Upper lobe of left lung (tissue), 4 donors: ENCODE measurements around the gene CNOT4.

Experiments
- CTCF ChIP-seq, 6 experiments: fragments of 450-650 bp in 4 of 6; fragments of 200-600 bp in 2 of 6; sonication (generic) in 2 of 6; IDR thresholded peaks; one replicate each; pipeline ENCODE4 v1.5.1; 2016 to 2019; ENCODE audit warnings: antibody characterized with exemption in 6 of 6
- EP300 ChIP-seq, 4 donors: sonication (generic); formaldehyde crosslinking; IDR thresholded peaks; one replicate each; pipeline ENCODE4 v1.5.1; 2017; ENCODE audit warnings: antibody characterized with exemption in 4 of 4, control low read depth in 2 of 4
- POLR2A ChIP-seq, 4 donors: fragments of 450-650 bp; IDR thresholded peaks; one replicate each; pipeline ENCODE4 v1.5.1; 2016 to 2017; ENCODE audit warnings: antibody characterized with exemption in 4 of 4, mild to moderate bottlenecking in 2 of 4
- POLR2AphosphoS5 ChIP-seq, 2 donors: sonication (generic); formaldehyde crosslinking; IDR thresholded peaks; one replicate each; pipeline ENCODE4 v1.5.1; 2017; ENCODE audit warnings: antibody characterized with exemption in 2 of 2

GRCh38 chr7:135328053-135328452, 181.8 kb downstream of the CNOT4 start:
- TF ChIP-seq CTCF (IDR thresholded peaks at IDR 0.05) (no peak), POLR2AphosphoS5 (IDR thresholded peaks at IDR 0.05) (no peak), POLR2A (IDR thresholded peaks at IDR 0.05) (no peak), EP300 (IDR thresholded peaks at IDR 0.05) (no peak)
